Gastrocnemius medialis (tissue), 4 donors: Measurements from ENCODE around the gene SLC9A7. TPM values are rescaled to one million over a fixed set of nuclear protein-coding genes. Genes with fewer than 3 reads are reported as not detected.

ENCODE experiments used
- ATAC-seq, 2 donors: fragments of 150-250 bp; one replicate each; pipeline ENCODE4 v1.9.1; 2016
- DNase-seq, 2 donors: peaks; one replicate each; pipeline ENCODE4 v3.0.0-alpha.2; 2019
- H3K27ac ChIP-seq, 4 donors: fragments of 200-600 bp; sonication (generic); 1 replicate in 1 of 4; 2 replicates in 3 of 4; pipeline ENCODE4 v1.5.1; 2016 to 2018; ENCODE audit warnings: mild to moderate bottlenecking in 2 of 4, moderate library complexity in 1 of 4
- H3K27me3 ChIP-seq, 3 donors: fragments of 200-600 bp; sonication (generic) in 2 of 3; 1 replicate in 1 of 3; 2 replicates in 2 of 3; pipeline versions ENCODE4 v1.5.1 to v1.6.0; 2016 to 2019; ENCODE audit warnings: mild to moderate bottlenecking in 1 of 3, moderate library complexity in 1 of 3
- H3K36me3 ChIP-seq, 2 donors: fragments of 200-600 bp; sonication (generic) in 1 of 2; one replicate each; pipeline ENCODE4 v1.5.1; 2017 to 2018
- H3K4me1 ChIP-seq, 2 donors: fragments of 200-600 bp; sonication (generic) in 1 of 2; one replicate each; pipeline ENCODE4 v1.5.1; 2016 to 2017; ENCODE audit warnings: mild to moderate bottlenecking in 2 of 2
- H3K4me3 ChIP-seq, 4 donors: fragments of 200-600 bp; sonication (generic) in 3 of 4; 1 replicate in 1 of 4; 2 replicates in 3 of 4; pipeline ENCODE4 v1.5.1; 2016 to 2019; ENCODE audit warnings: mild to moderate bottlenecking in 2 of 4
- H3K9me3 ChIP-seq, 3 donors: fragments of 200-600 bp; sonication (generic) in 2 of 3; 1 replicate in 1 of 3; 2 replicates in 2 of 3; pipeline ENCODE4 v1.5.1; 2016 to 2019
- CTCF ChIP-seq, 5 experiments: fragments of 450-650 bp in 3 of 5; fragments of 200-600 bp in 2 of 5; sonication (generic) in 2 of 5; IDR thresholded peaks in 4 of 5; conservative IDR thresholded peaks in 1 of 5; 1 replicate in 4 of 5; 2 replicates in 1 of 5; pipeline ENCODE4 v1.5.1; 2016 to 2019; ENCODE audit warnings: antibody characterized with exemption in 5 of 5, mild to moderate bottlenecking in 3 of 5, moderate library complexity in 3 of 5
- POLR2A ChIP-seq, 2 donors: fragments of 450-650 bp; IDR thresholded peaks; one replicate each; pipeline ENCODE4 v1.6.1; 2017; ENCODE audit warnings: antibody characterized with exemption in 2 of 2, mild to moderate bottlenecking in 2 of 2, moderate library complexity in 2 of 2
- in situ Hi-C, 4 donors: fragments of 200-750 bp; cut with MboI; loops; one replicate each; pipeline versions ENCODE4 v1.15.0 to v1.8.0; 2017; ENCODE audit warnings: low sequenced_read_pairs in 4 of 4
- intact Hi-C: fragments of 100-400 bp; cut with DNase I; formaldehyde crosslinking; loops from one replicate; pipeline ENCODE4 v1.15.1; 2023; ENCODE audit warnings: low total_unique reads
- total RNA-seq, 4 donors: library from RNA; depleted of rRNA; stranded (reverse); fragments of >200 nt; gene quantifications; one replicate each; pipeline versions ENCODE4 v1.1.0 to v1.2.3, GENCODE V29; 2016

The SLC9A7 gene
- total RNA-seq, 4 donors from 2014 or later = 13.3 to 27.4 (median 20.0) TPM

GRCh38 chrX:46559062-46559461, 199.9 kb downstream of the SLC9A7 start:
- H3K27ac ChIP-seq = no peak overlapping the region
- intact Hi-C loops = no loop called here
- H3K36me3 ChIP-seq = no peaks in the 10 kb centered on the region
- H3K4me1 ChIP-seq = no peaks in the 10 kb centered on the region
- ATAC-seq (no peak), DNase-seq (peak in 1 of 2 donors; percentile 13)
- in situ Hi-C loops = loop anchor here in 2 of 4 donors (10.0 kb wide), 2 partner anchors 86 to 126 kb away; no protein-coding TSS in a partner anchor
- H3K27me3 ChIP-seq = no peaks in the 10 kb centered on the region
- no peaks in the 10 kb centered on the region for H3K9me3 ChIP-seq
- H3K4me3 ChIP-seq = no peak overlapping the region
- TF ChIP-seq CTCF (IDR thresholded peaks at IDR 0.05 in 4 of 5, conservative IDR thresholded peaks at IDR 0.05 in 1 of 5) (no peak), POLR2A (IDR thresholded peaks at IDR 0.05) (no peak)

GRCh38 chrX:46554942-46555341, 204.0 kb downstream of the SLC9A7 start:
- ATAC-seq = no peak
- in situ Hi-C loops = loop anchor here in 2 of 4 donors (10.0 kb wide), 2 partner anchors 90 to 130 kb away; no protein-coding TSS in a partner anchor

GRCh38 chrX:46553935-46554334, 205.0 kb downstream of the SLC9A7 start:
- Histone ChIP-seq H3K4me3 (no peak overlapping the region), H3K36me3 (peaks cover 0 to 4% of the 10 kb centered on the region in 2 donors), H3K4me1 (no peaks in the 10 kb centered on the region), H3K27me3 (no peaks in the 10 kb centered on the region), H3K27ac (no peak overlapping the region), H3K9me3 (no peaks in the 10 kb centered on the region)
- in situ Hi-C loops = loop anchor here in 2 of 4 donors (10.0 kb wide), 2 partner anchors 91 to 131 kb away; no protein-coding TSS in a partner anchor
- no peak for TF ChIP-seq POLR2A (IDR thresholded peaks at IDR 0.05)
- no peak for TF ChIP-seq CTCF (IDR thresholded peaks at IDR 0.05 in 4 of 5, conservative IDR thresholded peaks at IDR 0.05 in 1 of 5)
- ATAC-seq (no peak), DNase-seq (no peak)
- intact Hi-C loops = no loop called here

More at GRCh38 chrX:46554942-46555341, 204.0 kb downstream of the SLC9A7 start:
- no peaks in the 10 kb centered on the region for H3K36me3 ChIP-seq
- intact Hi-C loops = no loop called here
- no peak for DNase-seq
- no peaks in the 10 kb centered on the region for H3K9me3 ChIP-seq
- no peaks in the 10 kb centered on the region for H3K27me3 ChIP-seq
- no peak overlapping the region for H3K4me3 ChIP-seq
- no peak overlapping the region for H3K27ac ChIP-seq
- TF ChIP-seq POLR2A (IDR thresholded peaks at IDR 0.05) (no peak), CTCF (IDR thresholded peaks at IDR 0.05 in 4 of 5, conservative IDR thresholded peaks at IDR 0.05 in 1 of 5) (no peak)
- no peaks in the 10 kb centered on the region for H3K4me1 ChIP-seq

- no peak overlapping the region for H3K4me3 ChIP-seq
- H3K36me3 ChIP-seq = peaks cover 0 to 9% of the 10 kb centered on the region in 2 donors
- ATAC-seq = no peak
- no peak for DNase-seq
- in situ Hi-C loops = loop anchor here in 2 of 4 donors (10.0 kb wide), 2 partner anchors 93 to 133 kb away; no protein-coding TSS in a partner anchor
- no peaks in the 10 kb centered on the region for H3K9me3 ChIP-seq
- H3K27me3 ChIP-seq = no peaks in the 10 kb centered on the region
- H3K27ac ChIP-seq = no peak overlapping the region
- no peak for TF ChIP-seq POLR2A (IDR thresholded peaks at IDR 0.05)
- peaks cover 1 to 4% of the 10 kb centered on the region in 2 donors for H3K4me1 ChIP-seq
- intact Hi-C loops = no loop called here
Observed at GRCh38 chrX:46551494-46552128, 207.3 kb downstream of the SLC9A7 start.

GRCh38 chrX:46549914-46550313, 209.0 kb downstream of the SLC9A7 start:
- in situ Hi-C loops = loop anchor here in 2 of 4 donors (10.0 to 25.0 kb wide), 3 partner anchors 95 to 135 kb away; no protein-coding TSS in a partner anchor
- Histone ChIP-seq H3K27ac (no peak overlapping the region), H3K4me1 (peaks cover 9% of the 10 kb centered on the region in 2 donors), H3K27me3 (no peaks in the 10 kb centered on the region), H3K9me3 (no peaks in the 10 kb centered on the region), H3K4me3 (no peak overlapping the region), H3K36me3 (peaks cover 0 to 9% of the 10 kb centered on the region in 2 donors)
- no peak for ATAC-seq
- TF ChIP-seq CTCF (IDR thresholded peaks at IDR 0.05 in 4 of 5, conservative IDR thresholded peaks at IDR 0.05 in 1 of 5) (no peak), POLR2A (IDR thresholded peaks at IDR 0.05) (no peak)
- intact Hi-C loops = loop anchor here (10.0 kb wide), 1 partner anchor 585 kb away; no protein-coding TSS in a partner anchor
- DNase-seq = no peak
